GM23338 (cell line): ENCODE results near the gene PROX1. TPM values are rescaled to one million over a fixed set of nuclear protein-coding genes. Genes with fewer than 3 reads are reported as not detected.

Experiments
- ATAC-seq: fragments of 200-7000 bp; cut with Tn5 transposase; 3 replicates; pipeline ENCODE4 v1.9.1; 2020
- DNase-seq: peaks from one replicate; pipeline ENCODE4 v3.0.0-alpha.2; 2015; ENCODE audit warnings: low spot score
- H2AFZ ChIP-seq: fragments of 200-600 bp; sonication (generic); 2 replicates; pipeline ENCODE4 v1.8.0; 2016; ENCODE audit warnings: antibody characterized with exemption, mild to moderate bottlenecking, moderate library complexity
- H3F3A ChIP-seq: fragments of 200-600 bp; sonication (generic); replicated peaks from 2 replicates; pipeline ENCODE4 v1.8.0; 2017; ENCODE audit warnings: antibody characterized with exemption, mixed run types, low read depth
- H3K27ac ChIP-seq: fragments of 200-600 bp; sonication (generic); 2 replicates; pipeline ENCODE4 v1.6.1; 2016; ENCODE audit warnings: low read depth
- H3K27me3 ChIP-seq: fragments of 200-600 bp; sonication (generic); 2 replicates; pipeline ENCODE4 v1.8.0; 2016; ENCODE audit warnings: mild to moderate bottlenecking, mixed run types, moderate library complexity; ENCODE audit not compliant: insufficient read depth
- H3K36me3 ChIP-seq: fragments of 200-600 bp; sonication (generic); 2 replicates; pipeline ENCODE4 v1.8.0; 2016; ENCODE audit warnings: mild to moderate bottlenecking; ENCODE audit not compliant: insufficient read depth
- H3K4me1 ChIP-seq: fragments of 200-600 bp; sonication (generic); 2 replicates; pipeline ENCODE4 v1.8.0; 2016; ENCODE audit warnings: mild to moderate bottlenecking, moderate library complexity; ENCODE audit not compliant: insufficient read depth
- H3K4me2 ChIP-seq: fragments of 200-600 bp; sonication (generic); 2 replicates; pipeline ENCODE4 v1.7.1; 2017; ENCODE audit warnings: mixed run types
- H3K4me3 ChIP-seq: fragments of 200-600 bp; sonication (generic); 2 replicates; pipeline ENCODE4 v1.6.1; 2016; ENCODE audit warnings: mixed run types
- H3K79me2 ChIP-seq: fragments of 200-600 bp; sonication (generic); replicated peaks from 2 replicates; pipeline ENCODE4 v1.8.0; 2017; ENCODE audit warnings: mild to moderate bottlenecking; ENCODE audit not compliant: insufficient read depth
- H3K9me2 ChIP-seq: fragments of 200-600 bp; sonication (generic); 2 replicates; pipeline ENCODE4 v1.8.0; 2017; ENCODE audit not compliant: insufficient read depth
- H4K20me1 ChIP-seq: fragments of 200-600 bp; sonication (generic); replicated peaks from 2 replicates; pipeline ENCODE4 v1.8.0; 2017; ENCODE audit warnings: mild to moderate bottlenecking; ENCODE audit not compliant: insufficient read depth
- H3K27ac Mint-ChIP-seq: 2 replicates; pipeline ENCODE4 v1.8.0; 2020; ENCODE audit warnings: inconsistent platforms, mild to moderate bottlenecking, moderate library complexity, mixed read lengths
- H3K27me3 Mint-ChIP-seq: 3 replicates; pipeline ENCODE4 v1.8.0; 2022; ENCODE audit warnings: low read depth, mild to moderate bottlenecking, moderate library complexity, mixed read lengths, inconsistent platforms; ENCODE audit not compliant: insufficient read depth, poor library complexity
- H3K36me3 Mint-ChIP-seq: 3 replicates; pipeline ENCODE4 v1.8.0; 2021; ENCODE audit warnings: low read depth, mild to moderate bottlenecking, inconsistent platforms, moderate library complexity, mixed read lengths
- H3K4me1 Mint-ChIP-seq: 3 replicates; pipeline ENCODE4 v1.8.0; 2020; ENCODE audit warnings: mild to moderate bottlenecking, inconsistent platforms, mixed read lengths
- H3K4me3 Mint-ChIP-seq: 3 replicates; pipeline ENCODE4 v1.8.0; 2021; ENCODE audit warnings: moderate library complexity, mild to moderate bottlenecking, inconsistent platforms, mixed read lengths
- H3K9me3 Mint-ChIP-seq: 3 replicates; pipeline ENCODE4 v1.8.0; 2020; ENCODE audit warnings: moderate library complexity, mild to moderate bottlenecking, inconsistent platforms, mixed read lengths
- CREB1 ChIP-seq: fragments of 250-450 bp; sonication (Bioruptor Pico); IDR thresholded peaks from 2 replicates; pipeline ENCODE4 v1.5.0; 2020; ENCODE audit warnings: low read depth, mild to moderate bottlenecking, moderate library complexity
- CTCF ChIP-seq, 2 experiments: fragments of 200-600 bp in 1 of 2; sonication (generic) in 1 of 2; conservative IDR thresholded peaks; 2 replicates each; pipeline versions ENCODE4 v1.5.1 to v1.6.1; 2016 to 2017; ENCODE audit warnings: antibody characterized with exemption in 2 of 2, low read depth in 2 of 2, mild to moderate bottlenecking in 2 of 2, moderate library complexity in 1 of 2
- EZH2 ChIP-seq: fragments of 200-600 bp; sonication (generic); IDR thresholded peaks from one replicate; pipeline ENCODE4 v1.8.0; 2017; ENCODE audit warnings: antibody characterized with exemption, mild to moderate bottlenecking, low read depth; ENCODE audit not compliant: unreplicated experiment
- EZH2phosphoT487 ChIP-seq: fragments of 200-600 bp; sonication (generic); IDR thresholded peaks from one replicate; pipeline ENCODE4 v1.8.1; 2018; ENCODE audit warnings: antibody characterized with exemption; ENCODE audit not compliant: unreplicated experiment
- JUNB ChIP-seq: IDR thresholded peaks from one replicate; pipeline ENCODE4 v1.6.1; 2016; ENCODE audit warnings: antibody characterized with exemption; ENCODE audit not compliant: unreplicated experiment
- NANOG ChIP-seq: IDR thresholded peaks from 2 replicates; pipeline ENCODE4 v1.6.1; 2016; ENCODE audit warnings: antibody characterized with exemption, borderline replicate concordance
- POLR2AphosphoS5 ChIP-seq: IDR thresholded peaks from 2 replicates; pipeline ENCODE4 v1.6.1; 2016; ENCODE audit warnings: antibody characterized with exemption, low read depth
- ZNF114 ChIP-seq: fragments of 250-450 bp; sonication (Bioruptor Pico); IDR thresholded peaks from 2 replicates; pipeline ENCODE4 v1.5.0; 2020; ENCODE audit warnings: mild to moderate bottlenecking, moderate library complexity
- ZNF331 ChIP-seq: fragments of 250-450 bp; sonication (Bioruptor Pico); IDR thresholded peaks from 2 replicates; pipeline ENCODE4 v1.5.0; 2020; ENCODE audit warnings: low read depth, mild to moderate bottlenecking, moderate library complexity
- ZNF462 ChIP-seq: fragments of 250-450 bp; sonication (Bioruptor Pico); IDR thresholded peaks from 2 replicates; pipeline ENCODE4 v1.5.0; 2020; ENCODE audit warnings: mild to moderate bottlenecking, moderate library complexity
- polyA plus RNA-seq: library from polyadenylated mRNA; unstranded; fragments of >200 nt; fragmentation: Nextera tagmentation; extraction: Ambion mirVana; gene quantifications from 2 replicates; pipeline ENCODE4 v1.2.1, GENCODE V29; 2016
- total RNA-seq: library from RNA; depleted of rRNA; stranded (reverse); fragments of >200 nt; shearing (Covaris generic); gene quantifications from 2 replicates; pipeline ENCODE4 v1.2.3, GENCODE V29; 2014

Gene PROX1
- total and polyA plus RNA-seq, 2 experiments from 2014 or later: 0.49 to 0.66 TPM

GRCh38 chr1:213997772-213998107 is 10.0 kb downstream of the PROX1 start:
- H3K4me2 ChIP-seq: no peak overlapping the region
- H2AFZ ChIP-seq: no peak overlapping the region
- DNase-seq (no peak), ATAC-seq (no peak)
- no peak for TF ChIP-seq NANOG
- no peak for TF ChIP-seq JUNB
- TF ChIP-seq CTCF (conservative IDR thresholded peaks at IDR 0.05; ENCODE audit: low read depth in 2 of 2): no peak
- no peak for TF ChIP-seq POLR2AphosphoS5
- no peak for TF ChIP-seq CREB1 (CRISPR knock-in tag)
- TF ChIP-seq EZH2phosphoT487: no peak
- no peak for TF ChIP-seq EZH2
- no peak for TF ChIP-seq ZNF331 (CRISPR knock-in tag)
- no peak for TF ChIP-seq ZNF114 (CRISPR knock-in tag)
- no peak for TF ChIP-seq ZNF462
- H3K36me3 ChIP-seq: no peaks in the 10 kb centered on the region
- Mint-ChIP-seq H3K4me3 (no peak overlapping the region), H3K27ac (no peak overlapping the region), H3K4me1 (peaks cover 20% of the 10 kb centered on the region), H3K27me3 (peaks cover 3% of the 10 kb centered on the region), H3K36me3 (no peaks in the 10 kb centered on the region), H3K9me3 (no peaks in the 10 kb centered on the region)
- H4K20me1 ChIP-seq: no peaks in the 10 kb centered on the region
- peaks cover 16% of the 10 kb centered on the region for H3K4me1 ChIP-seq
- H3K79me2 ChIP-seq: no peaks in the 10 kb centered on the region
- H3K4me3 ChIP-seq: no peak overlapping the region
- H3K27ac ChIP-seq: no peak overlapping the region
- peaks cover 6% of the 10 kb centered on the region for H3K27me3 ChIP-seq
- H3K9me2 ChIP-seq: no peaks in the 10 kb centered on the region
- H3F3A ChIP-seq: no peaks in the 10 kb centered on the region
